Fibroblast of skin of scalp (primary cell): Measurements from ENCODE around the gene S100P. TPM values are rescaled to one million over a fixed set of nuclear protein-coding genes. Genes with fewer than 3 reads are reported as not detected.
"Not testable (repeated sequence)": the region's sequence is repeated elsewhere in the genome, so short reads cannot be mapped to it uniquely, and the experiment has no call there.

Experiments
- DNase-seq: peaks from one replicate; pipeline ENCODE4 v3.0.0-alpha.2; 2013
- polyA plus RNA-seq, 2 experiments: library from polyadenylated mRNA; unstranded; fragments of 120-200 nt; gene quantifications; one replicate each; pipeline ENCODE4 v1.2.1, GENCODE V29; 2013; ENCODE audit not compliant: insufficient read length in 2 of 2

S100P gene
- 0.94 TPM for polyA plus RNA-seq (2013, experiment 1 of 2; ENCODE audit: insufficient read length)
- polyA plus RNA-seq (2013, experiment 2 of 2; ENCODE audit: insufficient read length) = 1.0 TPM

GRCh38 chr4:6693231-6694176 lies at the start of gene S100P:
Gene S100P, plus strand, starts transcription at chr4:6693878. Its CDS starts 55 bp downstream, at chr4:6693933.
- peak; percentile 25 for DNase-seq

GRCh38 chr4:6644792-6645530 lies 48.7 kb upstream of the S100P start:
- no peak for DNase-seq

GRCh38 chr4:6647169-6647568 lies 46.5 kb upstream of the S100P start:
- DNase-seq = no peak

GRCh38 chr4:6647582-6648230 lies 46.0 kb upstream of the S100P start:
- no peak for DNase-seq

- no peak for DNase-seq
These were observed 44.5 kb upstream of the S100P start for GRCh38 chr4:6649216-6649615.

GRCh38 chr4:6654211-6654610 lies 39.5 kb upstream of the S100P start:
- DNase-seq = not testable (repeated sequence)

- not testable (repeated sequence) for DNase-seq
These were observed 38.4 kb upstream of the S100P start for GRCh38 chr4:6655291-6655690.

GRCh38 chr4:6655924-6656323 lies 37.8 kb upstream of the S100P start:
- no peak for DNase-seq

- DNase-seq = no peak
These were observed 36.2 kb upstream of the S100P start for GRCh38 chr4:6657242-6658208.

GRCh38 chr4:6658209-6658595 lies 35.5 kb upstream of the S100P start:
- no peak for DNase-seq

GRCh38 chr4:6658597-6659075 lies 35.0 kb upstream of the S100P start:
- DNase-seq = peak; percentile 38

- DNase-seq = no peak
These were observed 33.8 kb upstream of the S100P start for GRCh38 chr4:6659897-6660296.

GRCh38 chr4:6660430-6660829 lies 33.2 kb upstream of the S100P start:
- no peak for DNase-seq

GRCh38 chr4:6662591-6662990 lies 31.1 kb upstream of the S100P start:
- no peak for DNase-seq

- DNase-seq = no peak
These were observed 29.9 kb upstream of the S100P start for GRCh38 chr4:6663596-6664393.

- no peak for DNase-seq
These were observed 28.4 kb upstream of the S100P start for GRCh38 chr4:6665320-6665654.

- peak; percentile 71 for DNase-seq
These were observed 25.3 kb upstream of the S100P start for GRCh38 chr4:6668391-6668790.

GRCh38 chr4:6671648-6672047 lies 22.0 kb upstream of the S100P start:
- no peak for DNase-seq

- no peak for DNase-seq
These were observed 21.5 kb upstream of the S100P start for GRCh38 chr4:6672131-6672530.

- DNase-seq = not testable (repeated sequence)
These were observed 21.0 kb upstream of the S100P start for GRCh38 chr4:6672541-6673190.
